ENCODE results near the gene BRINP1. TPM values are rescaled to one million over a fixed set of nuclear protein-coding genes. Genes with fewer than 3 reads are reported as not detected.

The BRINP1 gene
- total RNA-seq, 1 donor from 2014 or later = 1.5 TPM

DNA sequence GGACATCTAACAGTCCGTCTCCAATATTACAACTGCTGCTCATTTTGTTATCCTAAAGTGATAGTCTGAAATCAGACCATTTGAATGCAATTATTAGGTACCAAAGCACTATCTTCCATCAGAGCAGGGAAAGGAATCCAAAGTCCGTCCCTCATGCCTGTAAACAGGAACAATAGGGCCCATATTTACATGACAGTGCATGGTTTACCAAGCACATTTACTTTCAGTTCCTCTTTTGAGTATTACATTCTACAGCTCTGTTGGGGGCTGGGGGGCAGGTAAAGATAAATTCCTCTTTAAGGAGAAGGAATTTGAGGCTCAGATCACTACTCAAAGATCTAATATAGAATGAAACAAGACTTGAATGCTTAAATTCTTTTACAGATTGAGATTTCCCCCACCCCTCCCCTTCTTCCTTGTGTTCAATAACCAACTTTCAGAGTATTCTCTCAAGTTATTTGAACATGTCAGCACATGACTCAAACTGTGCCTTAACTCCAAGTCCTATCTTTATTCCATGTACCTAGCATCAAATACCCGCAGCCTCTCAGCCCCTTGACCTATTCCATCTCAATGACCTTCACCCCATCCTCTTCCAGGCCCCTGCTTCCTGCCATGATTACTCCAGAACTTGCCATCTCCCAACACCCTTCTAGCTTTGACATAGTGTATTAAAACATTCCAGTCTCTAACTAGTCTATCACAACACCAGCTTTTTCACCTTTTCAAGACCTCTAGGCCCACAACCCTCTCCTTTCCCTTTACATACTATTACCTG is 71.0 kb downstream of the BRINP1 start:
- Histone ChIP-seq H3K27ac (no peak overlapping the region), H3K9me3 (no peaks in the 10 kb centered on the region), H3K36me3 (no peaks in the 10 kb centered on the region), H3K4me1 (no peaks in the 10 kb centered on the region), H3K4me3 (no peak overlapping the region), H3K27me3 (no peaks in the 10 kb centered on the region)
- intact Hi-C loops (cut with DNase I) = no loop called here
- TF ChIP-seq, protein P1, sequence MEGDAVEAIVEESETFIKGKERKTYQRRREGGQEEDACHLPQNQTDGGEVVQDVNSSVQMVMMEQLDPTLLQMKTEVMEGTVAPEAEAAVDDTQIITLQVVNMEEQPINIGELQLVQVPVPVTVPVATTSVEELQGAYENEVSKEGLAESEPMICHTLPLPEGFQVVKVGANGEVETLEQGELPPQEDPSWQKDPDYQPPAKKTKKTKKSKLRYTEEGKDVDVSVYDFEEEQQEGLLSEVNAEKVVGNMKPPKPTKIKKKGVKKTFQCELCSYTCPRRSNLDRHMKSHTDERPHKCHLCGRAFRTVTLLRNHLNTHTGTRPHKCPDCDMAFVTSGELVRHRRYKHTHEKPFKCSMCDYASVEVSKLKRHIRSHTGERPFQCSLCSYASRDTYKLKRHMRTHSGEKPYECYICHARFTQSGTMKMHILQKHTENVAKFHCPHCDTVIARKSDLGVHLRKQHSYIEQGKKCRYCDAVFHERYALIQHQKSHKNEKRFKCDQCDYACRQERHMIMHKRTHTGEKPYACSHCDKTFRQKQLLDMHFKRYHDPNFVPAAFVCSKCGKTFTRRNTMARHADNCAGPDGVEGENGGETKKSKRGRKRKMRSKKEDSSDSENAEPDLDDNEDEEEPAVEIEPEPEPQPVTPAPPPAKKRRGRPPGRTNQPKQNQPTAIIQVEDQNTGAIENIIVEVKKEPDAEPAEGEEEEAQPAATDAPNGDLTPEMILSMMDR (IDR thresholded peaks at IDR 0.05) = no peak
- DNase-seq (no peak), ATAC-seq (no peak)

DNA sequence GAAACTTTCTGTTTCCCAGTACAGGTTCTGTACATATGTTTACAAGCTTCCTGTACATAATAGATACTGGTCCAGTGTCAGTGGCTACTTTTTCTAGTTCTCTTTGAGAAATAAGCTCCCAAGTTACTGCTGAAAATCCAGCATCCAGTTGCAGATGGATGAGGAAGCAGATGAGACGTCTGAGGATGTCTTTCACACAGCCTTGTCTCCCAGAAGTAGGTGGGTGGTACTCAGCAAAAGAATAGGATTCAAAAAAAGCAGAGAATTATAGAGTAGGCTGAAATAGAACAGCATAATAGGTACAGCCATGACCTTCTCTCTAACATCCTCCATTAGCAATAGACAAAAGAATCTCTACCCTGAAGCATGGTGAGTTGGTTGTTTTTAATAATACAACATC is 77.7 kb downstream of the BRINP1 start:
- peaks cover 2% of the 10 kb centered on the region for H3K27me3 ChIP-seq
- DNase-seq = no peak
- no peak overlapping the region for H3K4me3 ChIP-seq
- no peaks in the 10 kb centered on the region for H3K4me1 ChIP-seq
- TF ChIP-seq, protein P1 (IDR thresholded peaks at IDR 0.05) = no peak
- H3K27ac ChIP-seq = no peak overlapping the region
- no peaks in the 10 kb centered on the region for H3K36me3 ChIP-seq
- ATAC-seq = no peak
- no peaks in the 10 kb centered on the region for H3K9me3 ChIP-seq
- intact Hi-C loops (cut with DNase I) = no loop called here

DNA sequence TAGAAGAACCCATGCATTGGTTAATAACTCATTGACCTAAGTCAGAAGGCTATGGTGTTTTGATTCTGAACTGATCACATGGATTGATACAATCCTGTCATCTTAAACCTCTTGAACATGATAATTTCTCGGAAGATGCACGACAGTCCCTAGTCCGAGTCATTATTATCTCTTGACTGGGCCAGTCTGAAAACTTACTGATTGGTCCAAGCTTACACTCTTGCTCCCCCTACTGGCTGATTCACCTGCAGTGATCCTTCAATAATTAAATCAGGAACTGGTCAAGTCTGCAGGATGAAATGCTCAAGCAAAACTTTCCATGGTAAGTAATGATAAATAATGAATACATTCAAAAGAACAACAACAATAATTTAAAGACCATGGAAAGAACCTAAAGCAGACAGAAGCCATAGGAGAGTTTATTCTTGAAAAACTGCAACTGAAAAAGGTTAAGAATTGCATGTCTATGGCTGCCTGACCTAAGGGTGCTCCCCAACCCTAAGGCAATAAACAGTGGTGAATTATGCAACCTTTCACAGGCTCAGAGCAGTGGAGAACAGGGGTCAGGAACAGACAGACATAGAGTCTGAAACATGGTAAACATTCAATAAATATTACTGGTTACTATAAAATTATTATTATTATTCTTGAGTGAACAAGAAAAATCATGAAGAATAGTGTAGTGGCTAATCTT is 79.3 kb downstream of the BRINP1 start:
- Histone ChIP-seq H3K27me3 (peaks cover 7% of the 10 kb centered on the region), H3K4me1 (no peaks in the 10 kb centered on the region), H3K27ac (no peak overlapping the region), H3K36me3 (no peaks in the 10 kb centered on the region), H3K9me3 (no peaks in the 10 kb centered on the region), H3K4me3 (no peak overlapping the region)
- TF ChIP-seq, protein P1 (IDR thresholded peaks at IDR 0.05) = peak; percentile 79
- intact Hi-C loops (cut with DNase I) = no loop called here
- ATAC-seq (peak; percentile 85), DNase-seq (no peak)

- no peaks in the 10 kb centered on the region for H3K4me1 ChIP-seq
- H3K4me3 ChIP-seq = no peak overlapping the region
- DNase-seq (no peak), ATAC-seq (no peak)
- peaks cover 13% of the 10 kb centered on the region for H3K27me3 ChIP-seq
- H3K9me3 ChIP-seq = no peaks in the 10 kb centered on the region
- TF ChIP-seq, protein P1 (IDR thresholded peaks at IDR 0.05) = no peak
- H3K27ac ChIP-seq = no peak overlapping the region
- no peaks in the 10 kb centered on the region for H3K36me3 ChIP-seq
- intact Hi-C loops (cut with DNase I) = no loop called here
Measured at GRCh38 chr9:119284587-119285337, 84.5 kb downstream of the BRINP1 start.

GRCh38 chr9:119284118-119284517 is 85.1 kb downstream of the BRINP1 start:
- H3K27me3 ChIP-seq = peaks cover 19% of the 10 kb centered on the region
- no peaks in the 10 kb centered on the region for H3K4me1 ChIP-seq
- H3K9me3 ChIP-seq = no peaks in the 10 kb centered on the region
- intact Hi-C loops (cut with DNase I) = no loop called here
- H3K27ac ChIP-seq = no peak overlapping the region
- no peak for ATAC-seq
- TF ChIP-seq, protein P1 (IDR thresholded peaks at IDR 0.05) = no peak
- no peak overlapping the region for H3K4me3 ChIP-seq
- H3K36me3 ChIP-seq = no peaks in the 10 kb centered on the region
- DNase-seq = no peak

Data from upper lobe of right lung (tissue), 1 donor.